ENCODE data around the gene CCDC136. TPM values are rescaled to one million over a fixed set of nuclear protein-coding genes. Genes with fewer than 3 reads are reported as not detected.

CCDC136 gene
- polyA plus RNA-seq, 1 donor from 2014 or later, result 0.85 TPM

GRCh38 chr7:128790315-128791041 lies 1.3 kb upstream of the CCDC136 start:
- Mint-ChIP-seq H3K4me1 (peaks cover 4 to 11% (median 6%) of the 10 kb centered on the region in 3 donors), H3K4me3 (peak overlapping the region; percentile 86 to 97 (median 92)), H3K36me3 (peaks cover 1% of the 10 kb centered on the region), H3K27ac (peak overlapping the region in 1 of 3 donors; percentile 59), H3K27me3 (peaks cover 3% of the 10 kb centered on the region), H3K9me3 (no peaks in the 10 kb centered on the region)

- Mint-ChIP-seq H3K27ac (no peak overlapping the region), H3K27me3 (peaks cover 3% of the 10 kb centered on the region), H3K4me1 (peaks cover 4 to 11% (median 6%) of the 10 kb centered on the region in 3 donors), H3K4me3 (peak overlapping the region; percentile 69 to 90 (median 83)), H3K9me3 (no peaks in the 10 kb centered on the region), H3K36me3 (peaks cover 2% of the 10 kb centered on the region)
Observed at GRCh38 chr7:128791972-128792327, 182 bp downstream of the CCDC136 start.

GRCh38 chr7:128792471-128793180 lies 858 bp downstream of the CCDC136 start:
- Mint-ChIP-seq H3K4me3 (peak overlapping the region; percentile 1 to 90 (median 67)), H3K4me1 (peaks cover 6 to 11% (median 7%) of the 10 kb centered on the region in 3 donors), H3K9me3 (no peaks in the 10 kb centered on the region), H3K27me3 (peaks cover 3% of the 10 kb centered on the region), H3K27ac (no peak overlapping the region), H3K36me3 (peaks cover 2% of the 10 kb centered on the region)

- Mint-ChIP-seq H3K9me3 (no peaks in the 10 kb centered on the region), H3K27ac (no peak overlapping the region)
Observed at GRCh38 chr7:128793181-128793547, 1.4 kb downstream of the CCDC136 start.

GRCh38 chr7:128794020-128794419 lies 2.3 kb downstream of the CCDC136 start:
- H3K4me3 Mint-ChIP-seq, result peak overlapping the region in 1 of 4 donors; percentile 69
- peak overlapping the region in 1 of 3 donors; percentile 14 for H3K27ac Mint-ChIP-seq

More at GRCh38 chr7:128793181-128793547, 1.4 kb downstream of the CCDC136 start:
- Mint-ChIP-seq H3K36me3 (peaks cover 2% of the 10 kb centered on the region), H3K4me1 (peaks cover 6 to 11% (median 7%) of the 10 kb centered on the region in 3 donors), H3K4me3 (peak overlapping the region in 2 of 4 donors; percentile 1 to 69), H3K27me3 (peaks cover 3% of the 10 kb centered on the region)

GRCh38 chr7:128794436-128794835 lies 2.7 kb downstream of the CCDC136 start:
- H3K4me3 Mint-ChIP-seq, result no peak overlapping the region
- H3K27me3 Mint-ChIP-seq, result peaks cover 3% of the 10 kb centered on the region
- no peak overlapping the region for H3K27ac Mint-ChIP-seq
- peaks cover 4% of the 10 kb centered on the region for H3K36me3 Mint-ChIP-seq
- no peaks in the 10 kb centered on the region for H3K9me3 Mint-ChIP-seq
- H3K4me1 Mint-ChIP-seq, result peaks cover 6 to 11% (median 7%) of the 10 kb centered on the region in 3 donors

More at GRCh38 chr7:128794020-128794419, 2.3 kb downstream of the CCDC136 start:
- Mint-ChIP-seq H3K9me3 (no peaks in the 10 kb centered on the region), H3K27me3 (peaks cover 3% of the 10 kb centered on the region), H3K36me3 (peaks cover 2% of the 10 kb centered on the region), H3K4me1 (peaks cover 6 to 11% (median 7%) of the 10 kb centered on the region in 3 donors)

GRCh38 chr7:128795129-128795528 lies 3.4 kb downstream of the CCDC136 start:
- no peak overlapping the region for H3K4me3 Mint-ChIP-seq
- no peak overlapping the region for H3K27ac Mint-ChIP-seq
- peaks cover 3% of the 10 kb centered on the region for H3K27me3 Mint-ChIP-seq
- no peaks in the 10 kb centered on the region for H3K9me3 Mint-ChIP-seq
- H3K36me3 Mint-ChIP-seq, result peaks cover 4% of the 10 kb centered on the region
- peaks cover 4 to 7% (median 6%) of the 10 kb centered on the region in 3 donors for H3K4me1 Mint-ChIP-seq

GRCh38 chr7:128796327-128796726 lies 4.6 kb downstream of the CCDC136 start:
- Mint-ChIP-seq H3K9me3 (no peaks in the 10 kb centered on the region), H3K4me1 (peaks cover 0 to 7% (median 2%) of the 10 kb centered on the region in 3 donors), H3K36me3 (peaks cover 4% of the 10 kb centered on the region), H3K27ac (no peak overlapping the region), H3K27me3 (no peaks in the 10 kb centered on the region), H3K4me3 (peak overlapping the region in 1 of 4 donors; percentile 34)

GRCh38 chr7:128799451-128799850 lies 7.7 kb downstream of the CCDC136 start:
- peaks cover 0 to 2% (median 0%) of the 10 kb centered on the region in 3 donors for H3K4me1 Mint-ChIP-seq
- no peak overlapping the region for H3K27ac Mint-ChIP-seq
- peaks cover 4% of the 10 kb centered on the region for H3K36me3 Mint-ChIP-seq
- H3K4me3 Mint-ChIP-seq, result no peak overlapping the region
- H3K9me3 Mint-ChIP-seq, result no peaks in the 10 kb centered on the region
- no peaks in the 10 kb centered on the region for H3K27me3 Mint-ChIP-seq

GRCh38 chr7:128800567-128800966 lies 8.8 kb downstream of the CCDC136 start:
- H3K4me3 Mint-ChIP-seq, result no peak overlapping the region

GRCh38 chr7:128801003-128801402 lies 9.2 kb downstream of the CCDC136 start:
- Mint-ChIP-seq H3K27me3 (no peaks in the 10 kb centered on the region), H3K36me3 (peaks cover 2% of the 10 kb centered on the region), H3K27ac (no peak overlapping the region)

More at GRCh38 chr7:128800567-128800966, 8.8 kb downstream of the CCDC136 start:
- Mint-ChIP-seq H3K27ac (no peak overlapping the region), H3K9me3 (no peaks in the 10 kb centered on the region), H3K36me3 (peaks cover 2% of the 10 kb centered on the region), H3K4me1 (peaks cover 0 to 2% (median 0%) of the 10 kb centered on the region in 3 donors), H3K27me3 (no peaks in the 10 kb centered on the region)

GRCh38 chr7:128801667-128802418 lies 10.1 kb downstream of the CCDC136 start:
- Mint-ChIP-seq H3K4me1 (peaks cover 0 to 2% (median 0%) of the 10 kb centered on the region in 3 donors), H3K27me3 (no peaks in the 10 kb centered on the region), H3K27ac (no peak overlapping the region), H3K9me3 (no peaks in the 10 kb centered on the region), H3K36me3 (peaks cover 2% of the 10 kb centered on the region), H3K4me3 (no peak overlapping the region)

More at GRCh38 chr7:128801003-128801402, 9.2 kb downstream of the CCDC136 start:
- Mint-ChIP-seq H3K4me3 (peak overlapping the region in 1 of 4 donors; percentile 19), H3K9me3 (no peaks in the 10 kb centered on the region), H3K4me1 (peaks cover 0 to 2% (median 0%) of the 10 kb centered on the region in 3 donors)

- H3K4me1 Mint-ChIP-seq, result no peaks in the 10 kb centered on the region
- no peaks in the 10 kb centered on the region for H3K9me3 Mint-ChIP-seq
- H3K4me3 Mint-ChIP-seq, result no peak overlapping the region
- H3K27me3 Mint-ChIP-seq, result no peaks in the 10 kb centered on the region
- no peak overlapping the region for H3K27ac Mint-ChIP-seq
- H3K36me3 Mint-ChIP-seq, result no peaks in the 10 kb centered on the region
Observed at GRCh38 chr7:128804484-128804883, 12.7 kb downstream of the CCDC136 start.

- no peaks in the 10 kb centered on the region for H3K4me1 Mint-ChIP-seq
- H3K4me3 Mint-ChIP-seq, result no peak overlapping the region
- H3K9me3 Mint-ChIP-seq, result no peaks in the 10 kb centered on the region
- H3K27ac Mint-ChIP-seq, result no peak overlapping the region
- H3K36me3 Mint-ChIP-seq, result no peaks in the 10 kb centered on the region
- H3K27me3 Mint-ChIP-seq, result no peaks in the 10 kb centered on the region
Observed at GRCh38 chr7:128805225-128805624, 13.5 kb downstream of the CCDC136 start.

GRCh38 chr7:128807191-128807590 lies 15.4 kb downstream of the CCDC136 start:
- Mint-ChIP-seq H3K9me3 (no peaks in the 10 kb centered on the region), H3K4me3 (no peak overlapping the region), H3K36me3 (no peaks in the 10 kb centered on the region), H3K27me3 (no peaks in the 10 kb centered on the region), H3K27ac (no peak overlapping the region), H3K4me1 (no peaks in the 10 kb centered on the region)
